Raji (cell line): Measurements from ENCODE around the gene TGDS.

ENCODE experiments used
- POLR2A ChIP-seq: IDR thresholded peaks from 2 replicates; pipeline ENCODE4 v1.6.1; 2011; ENCODE audit warnings: low read depth, low read length, control low read depth; ENCODE audit not compliant: insufficient read depth

The TGDS gene

GRCh38 chr13:94537740-94538630 is 58.0 kb downstream of the TGDS start:
- TF ChIP-seq POLR2A, result no peak

DNA sequence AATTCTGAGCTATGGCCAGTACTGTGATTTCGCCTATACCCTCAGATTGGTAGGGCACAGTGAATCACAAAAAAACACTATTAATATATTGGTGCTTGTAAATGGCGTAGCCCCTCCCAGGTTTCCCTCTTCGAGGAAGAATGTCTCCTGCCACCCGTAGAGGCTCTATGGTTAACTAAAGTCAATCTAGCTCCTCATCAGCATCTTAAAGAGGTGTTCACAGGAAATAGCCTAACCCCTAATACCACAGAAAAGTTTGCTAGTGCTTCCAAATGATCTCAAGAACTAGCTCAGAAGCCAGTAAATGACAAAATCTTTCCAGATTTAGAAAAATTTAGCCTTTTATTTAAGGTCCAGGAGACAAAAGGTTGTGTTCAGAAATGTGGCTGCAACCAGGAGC is 60.2 kb downstream of the TGDS start:
- no peak for TF ChIP-seq POLR2A

DNA sequence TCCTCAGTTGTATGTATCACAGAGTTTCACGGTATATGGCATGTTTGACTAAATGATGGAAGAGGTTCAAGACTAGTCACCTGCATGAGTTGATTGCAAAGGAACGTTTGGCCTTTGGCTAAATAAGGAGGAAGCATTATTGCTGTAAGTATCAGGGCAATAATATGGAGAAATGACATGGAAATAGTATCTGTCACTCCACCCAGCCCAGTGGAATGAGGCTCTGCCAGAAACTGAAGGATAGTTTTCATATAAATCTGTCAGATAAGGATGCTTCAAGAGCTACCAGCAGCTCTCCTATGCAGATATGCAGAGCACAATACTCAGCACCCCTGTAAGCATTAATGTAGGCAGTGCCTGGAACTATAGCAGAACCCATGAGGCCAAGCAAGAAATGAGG is 60.7 kb downstream of the TGDS start:
- no peak for TF ChIP-seq POLR2A

- no peak for TF ChIP-seq POLR2A
Observed at GRCh38 chr13:94534166-94534565, 61.8 kb downstream of the TGDS start.

DNA sequence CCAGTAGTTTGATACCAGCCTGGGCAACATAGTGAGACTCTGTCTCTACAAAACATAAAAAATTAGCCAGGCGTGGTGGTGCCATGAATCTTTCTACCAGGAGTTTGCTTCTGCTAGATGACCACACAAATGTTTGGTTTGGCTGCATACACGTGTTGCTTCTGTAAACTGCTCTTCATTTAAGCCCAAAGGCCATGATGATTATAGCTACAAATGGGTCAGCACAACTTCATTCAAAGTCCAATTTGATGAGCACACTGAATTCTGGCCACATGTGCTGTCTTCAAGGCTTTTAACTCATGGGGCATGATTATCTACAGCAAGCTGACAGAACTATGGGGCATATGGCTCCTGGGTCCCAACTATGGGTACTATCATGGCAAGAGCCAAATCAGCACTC is 70.2 kb downstream of the TGDS start:
- no peak for TF ChIP-seq POLR2A

- no peak for TF ChIP-seq POLR2A
Observed at GRCh38 chr13:94524407-94524806, 71.5 kb downstream of the TGDS start.
